Hypothalamus (tissue), 51 donors: Measurements from ENCODE around the gene EFL1.

Source experiments
- DNase-seq, 51 donors: peaks; one replicate each; lab custom pipeline; 2025; lab: John Stamatoyannopoulos, UW

Gene EFL1

DNA sequence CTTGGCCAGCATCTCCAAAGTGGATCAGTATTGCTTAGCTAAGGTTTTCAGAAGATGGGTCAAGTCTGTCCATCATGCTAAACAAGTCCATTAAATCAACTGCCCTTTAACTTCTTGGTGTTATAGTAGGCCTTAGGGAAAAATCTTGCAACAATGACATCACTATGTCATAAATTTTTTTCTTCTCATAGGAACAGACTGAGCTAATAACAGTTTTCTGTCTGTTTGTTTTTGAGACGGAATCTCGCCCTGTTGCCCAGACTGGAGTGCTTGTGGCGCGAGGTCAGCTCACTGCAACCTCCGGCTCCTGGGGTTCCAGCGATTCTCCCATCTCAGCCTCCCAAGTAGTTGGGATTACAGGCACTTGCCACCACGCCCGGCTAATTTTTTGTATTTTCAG lies 94.2 kb downstream of the EFL1 start:
- DNase-seq = no peak

DNA sequence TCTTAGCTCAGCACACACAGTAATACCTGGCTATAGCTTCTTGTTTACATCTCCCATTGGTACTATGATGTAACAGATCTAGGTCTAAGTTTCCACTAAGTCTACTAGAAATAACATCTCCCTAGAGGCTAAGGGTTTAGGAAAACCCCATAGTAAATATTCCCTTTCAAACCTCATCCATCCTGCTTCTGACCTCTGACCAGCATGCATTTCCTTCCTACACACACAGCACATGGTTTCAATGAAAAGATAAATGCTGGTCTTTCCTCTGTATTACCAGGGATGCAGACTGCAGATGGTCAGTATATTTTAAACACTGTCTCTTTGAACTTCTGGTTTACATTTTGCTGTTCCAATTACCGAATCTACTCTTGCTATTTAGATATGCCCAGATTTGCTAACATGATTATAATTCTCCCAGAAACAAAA lies 96.6 kb downstream of the EFL1 start:
- no peak for DNase-seq

DNA sequence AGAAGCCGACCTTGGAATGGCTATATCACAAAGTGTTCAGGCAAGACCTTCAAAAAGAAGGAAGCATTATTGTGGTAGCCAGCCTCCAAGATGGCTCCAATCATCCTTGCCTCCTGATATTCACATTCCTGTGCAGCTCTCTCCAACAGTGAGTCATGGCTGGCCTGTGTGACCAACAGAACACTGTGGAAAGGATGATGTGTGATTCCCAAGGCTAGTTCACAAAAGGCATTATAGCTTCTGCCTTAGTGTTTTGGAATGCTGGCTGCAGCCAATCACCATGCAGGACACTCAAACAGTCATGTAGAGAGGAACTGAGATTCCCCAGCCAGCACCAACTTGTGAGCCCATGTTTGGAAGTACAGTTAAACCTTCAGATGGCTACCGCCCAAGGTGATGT lies 102.6 kb downstream of the EFL1 start:
- DNase-seq = no peak

DNA sequence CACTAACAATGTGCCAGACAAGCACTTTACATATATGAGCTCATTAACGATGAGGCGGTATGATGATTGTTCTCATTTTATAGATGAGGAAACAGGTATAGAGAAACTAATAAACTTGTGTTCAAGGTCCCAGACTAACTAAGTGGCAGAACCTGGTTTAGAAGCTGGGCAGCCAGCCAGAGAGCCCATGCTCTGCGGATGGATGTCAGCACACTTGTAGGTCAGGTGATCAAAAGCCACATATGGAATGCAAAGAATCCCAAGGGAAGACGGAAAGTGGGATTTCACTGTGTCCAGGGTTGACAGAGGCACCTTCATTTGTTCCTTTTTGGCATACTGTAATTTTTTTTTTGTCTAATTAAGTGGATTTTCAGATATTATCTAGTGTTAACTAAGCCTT lies 103.7 kb downstream of the EFL1 start:
- no peak for DNase-seq

DNA sequence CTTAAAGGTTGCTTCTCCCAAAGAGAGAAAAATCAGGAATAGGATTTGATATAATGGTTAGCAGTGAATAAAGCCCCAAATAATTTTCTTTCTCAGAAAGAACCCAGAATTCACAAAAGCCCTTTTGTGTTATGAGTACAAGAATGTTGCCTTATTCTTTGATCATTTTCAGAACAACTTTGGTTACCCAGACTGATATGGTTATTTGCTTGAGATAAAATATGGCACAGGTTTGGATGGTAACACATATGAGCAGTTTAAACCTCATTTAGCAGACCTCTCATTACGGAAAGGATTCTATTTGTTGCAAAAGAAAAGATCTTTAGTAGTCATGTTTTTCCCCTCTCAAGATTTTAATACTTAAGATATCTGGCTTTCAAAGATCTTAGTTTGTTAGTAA lies 111.9 kb downstream of the EFL1 start:
- no peak for DNase-seq

DNA sequence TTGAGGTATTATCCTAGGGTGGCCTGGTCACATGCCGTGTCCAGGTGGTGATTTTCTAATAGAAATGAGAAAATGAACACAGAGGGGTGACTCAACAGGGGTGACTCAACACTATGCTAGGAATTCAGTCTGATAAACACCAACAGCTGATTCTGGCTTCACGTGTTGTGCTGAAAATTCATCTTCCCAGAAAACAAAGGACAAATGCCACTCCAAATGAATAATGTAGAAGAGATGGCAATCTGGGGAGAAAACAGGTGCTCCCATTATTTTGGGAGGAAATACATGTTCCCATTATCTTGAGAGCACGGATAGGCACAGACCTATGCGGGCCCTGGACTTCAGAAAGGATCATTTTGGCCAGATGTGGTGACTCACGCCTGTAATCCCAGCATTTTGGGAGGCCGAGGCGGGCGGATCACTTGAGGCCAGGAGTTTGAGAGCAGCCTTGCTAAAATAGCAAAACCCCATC lies 115.5 kb downstream of the EFL1 start:
- no peak for DNase-seq

DNA sequence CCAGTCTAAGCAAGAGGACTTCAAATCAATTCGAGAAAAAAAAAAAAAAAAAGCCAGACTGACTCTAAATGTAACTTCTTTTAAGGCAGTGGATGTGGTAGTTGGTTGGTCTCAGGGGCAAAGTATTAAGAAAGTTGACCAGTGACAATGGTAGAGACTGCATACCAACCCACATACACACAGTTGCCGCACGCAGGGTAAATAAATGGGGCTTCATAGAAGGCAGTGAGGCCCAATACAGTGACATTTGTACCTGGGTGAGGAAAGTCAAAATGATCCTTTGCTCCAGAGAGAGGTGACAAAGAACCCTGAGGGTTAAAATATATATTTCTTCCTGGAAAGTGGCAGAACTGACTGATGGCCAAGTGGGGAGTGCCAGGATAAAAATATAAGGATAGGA lies 116.0 kb downstream of the EFL1 start:
- no peak for DNase-seq

DNA sequence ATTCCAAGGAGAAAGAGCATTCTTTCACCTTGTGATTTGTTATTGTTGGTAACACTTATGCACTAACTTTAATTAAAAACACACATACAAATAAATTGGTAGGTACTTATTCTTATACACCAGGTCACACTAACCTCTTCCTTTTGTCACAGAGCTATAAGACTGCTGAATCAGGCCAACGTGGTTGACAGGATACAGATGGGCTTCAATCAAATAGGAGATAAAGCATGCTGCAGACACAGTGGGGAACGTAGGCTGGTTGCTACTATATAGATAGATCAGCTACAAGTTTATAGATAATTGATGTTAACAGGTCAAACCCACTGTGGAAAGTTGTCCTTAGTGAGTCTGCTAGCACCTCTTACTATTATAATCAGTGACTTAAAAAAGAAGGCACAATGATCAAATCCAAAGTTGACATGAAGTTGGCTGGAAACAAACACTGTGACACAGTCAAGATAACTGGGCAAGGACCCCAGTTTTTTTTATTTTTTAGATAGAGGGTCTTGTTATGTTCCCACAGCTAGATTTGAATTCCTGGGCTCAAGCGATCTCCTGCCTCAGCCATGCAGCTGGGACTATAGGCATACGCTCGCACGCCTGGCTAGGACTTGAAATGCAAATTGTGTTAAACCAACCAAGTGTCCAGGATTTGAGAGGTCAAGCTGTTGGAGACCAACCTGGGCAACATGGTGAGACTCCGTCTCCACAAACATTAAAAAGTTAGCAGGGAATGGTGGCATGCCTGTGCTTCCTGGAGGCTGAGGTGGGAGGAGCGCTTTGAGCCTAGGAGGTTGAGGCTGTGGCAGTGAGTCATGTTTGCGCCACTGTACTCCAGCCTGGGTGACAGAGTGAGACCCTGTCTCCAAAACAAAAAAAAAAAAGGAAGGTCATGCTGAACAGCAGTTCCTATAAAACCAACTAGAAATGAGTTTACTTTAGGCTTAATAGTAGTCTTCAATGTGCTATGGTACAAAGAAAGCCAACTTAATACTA lies 118.8 kb downstream of the EFL1 start:
- DNase-seq = no peak

DNA sequence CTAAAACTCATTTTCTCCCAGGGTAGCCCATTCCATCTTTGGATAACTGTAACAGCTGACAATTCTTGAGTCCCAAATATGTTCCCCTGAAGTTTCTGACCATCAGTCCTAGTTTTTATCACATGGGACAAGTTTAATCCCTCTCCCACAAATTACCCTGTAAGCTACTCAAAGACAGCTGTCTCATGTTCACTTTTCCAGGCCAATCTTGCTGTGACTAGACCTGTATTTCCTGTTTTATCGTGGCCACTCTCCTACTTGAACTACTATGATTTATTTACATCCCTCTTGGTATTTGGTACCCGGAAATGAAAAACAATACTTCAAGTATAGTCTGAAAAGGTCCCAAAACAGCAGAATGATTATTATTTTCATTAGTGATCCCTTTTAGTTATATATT lies 121.6 kb downstream of the EFL1 start:
- no peak for DNase-seq

DNA sequence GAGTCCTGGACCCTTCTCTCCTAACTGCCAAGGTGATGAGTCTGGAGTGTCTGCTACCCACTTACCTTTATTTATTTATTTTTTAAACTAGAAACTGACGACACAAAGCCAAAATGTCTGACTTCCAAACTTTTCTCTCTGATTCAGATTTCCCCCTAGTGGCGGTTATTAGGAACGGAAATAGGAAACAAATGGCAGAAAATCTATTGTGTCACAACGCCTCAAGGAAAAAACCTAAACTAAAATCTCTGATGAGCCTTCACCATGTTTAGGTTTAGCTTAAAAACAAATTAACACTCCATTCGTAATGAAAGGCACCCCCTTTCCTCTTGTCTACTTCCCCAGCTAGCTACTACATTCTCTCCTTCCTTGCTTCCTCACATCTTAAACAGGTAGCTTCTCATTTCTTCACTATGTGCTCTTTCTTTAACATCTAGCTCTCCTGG lies 122.7 kb downstream of the EFL1 start:
- DNase-seq = peak in 2 of 51 donors; percentile 4 to 59

DNA sequence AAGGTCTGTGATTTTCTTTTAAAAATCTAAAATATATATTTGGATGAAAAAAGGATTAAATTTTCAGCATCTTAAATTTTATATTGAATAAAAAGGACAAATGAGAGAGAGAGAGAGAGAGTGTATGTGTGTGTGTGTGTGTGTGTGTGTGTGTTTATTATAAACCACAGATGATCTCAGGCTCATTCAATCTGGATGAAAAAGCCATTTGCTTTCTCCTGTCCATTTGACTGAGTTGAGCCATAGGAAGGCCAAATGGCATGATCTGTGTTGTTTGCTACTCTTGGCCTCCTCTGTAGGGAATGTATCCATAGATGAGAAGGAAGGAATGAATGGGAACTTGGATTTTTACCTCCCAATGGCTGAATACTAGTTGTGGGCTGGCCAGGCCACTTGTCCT lies 124.2 kb downstream of the EFL1 start:
- DNase-seq = no peak

DNA sequence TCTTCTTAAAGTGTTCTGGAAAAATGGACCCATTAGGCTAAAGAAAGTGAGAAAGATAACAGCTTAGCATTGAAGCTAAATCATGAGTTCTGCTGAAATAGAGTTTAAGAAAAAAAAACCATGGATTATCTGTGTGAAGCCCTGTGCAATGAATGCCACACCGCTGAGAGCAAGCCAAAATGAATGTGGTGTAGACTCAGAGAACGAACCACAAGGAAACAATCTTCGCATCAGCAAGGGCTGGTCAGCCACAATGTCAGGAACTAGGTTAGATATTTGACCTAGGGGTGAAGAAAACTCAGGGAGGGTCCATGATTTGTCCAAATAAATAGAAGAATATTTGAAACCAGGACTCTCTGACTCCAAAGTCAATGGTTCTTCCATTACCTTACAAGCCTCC lies 125.3 kb downstream of the EFL1 start:
- DNase-seq = no peak

DNA sequence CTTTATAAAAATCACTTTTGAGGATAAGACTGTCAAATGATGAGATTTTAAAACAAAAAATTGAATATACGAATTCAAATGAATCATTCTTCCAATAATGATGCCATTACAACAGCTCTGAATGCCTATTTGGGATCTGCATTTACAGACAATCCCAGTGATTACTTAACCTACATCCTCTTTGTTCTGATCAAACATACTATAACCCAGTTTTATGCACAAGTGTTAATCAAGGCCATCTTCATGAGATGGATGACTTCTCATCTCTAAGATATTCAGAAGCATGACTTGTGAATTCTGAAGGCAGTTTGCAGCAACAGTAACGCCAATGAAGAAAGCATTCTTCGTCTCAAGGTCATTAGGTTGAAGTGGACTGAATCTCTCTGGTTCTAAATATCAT lies 126.4 kb downstream of the EFL1 start:
- no peak for DNase-seq

DNA sequence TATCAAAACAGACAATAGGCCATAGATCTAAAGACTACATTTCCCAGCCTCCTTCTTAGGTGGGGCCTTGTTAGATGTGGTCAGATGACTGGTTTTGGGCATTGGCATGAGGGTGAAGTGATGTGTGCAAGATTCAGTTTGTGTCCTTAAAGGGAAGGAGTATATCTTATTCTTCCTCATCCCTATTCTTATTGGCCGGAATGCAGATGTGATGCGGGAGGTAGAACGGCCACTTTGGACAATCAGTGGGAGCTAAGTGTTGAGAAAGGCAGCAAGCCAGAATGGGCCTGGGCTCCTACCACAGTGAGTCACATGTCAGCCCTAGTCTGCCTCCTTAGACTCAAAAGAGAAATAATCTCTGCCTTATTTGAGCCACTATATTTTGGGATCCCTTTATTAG lies 126.9 kb downstream of the EFL1 start:
- no peak for DNase-seq

DNA sequence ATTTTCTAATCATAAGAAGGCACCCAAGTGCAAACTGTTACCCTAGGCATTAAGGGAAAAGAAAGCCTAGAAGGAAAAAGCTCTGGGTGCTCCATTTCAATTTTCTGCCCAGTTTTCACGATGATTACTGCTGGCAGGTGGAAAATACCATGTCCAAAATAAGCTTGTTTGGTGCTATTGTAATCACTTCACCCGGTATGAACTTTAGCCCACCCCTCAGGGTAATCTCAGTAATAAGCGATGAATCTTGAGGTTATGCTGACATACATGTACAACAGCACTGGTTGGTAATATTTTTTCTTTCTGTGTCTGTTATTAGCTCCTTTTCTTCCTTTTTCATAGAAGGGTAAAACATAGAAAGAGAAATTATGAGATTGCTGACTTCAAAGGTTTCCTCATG lies 128.1 kb downstream of the EFL1 start:
- no peak for DNase-seq

DNA sequence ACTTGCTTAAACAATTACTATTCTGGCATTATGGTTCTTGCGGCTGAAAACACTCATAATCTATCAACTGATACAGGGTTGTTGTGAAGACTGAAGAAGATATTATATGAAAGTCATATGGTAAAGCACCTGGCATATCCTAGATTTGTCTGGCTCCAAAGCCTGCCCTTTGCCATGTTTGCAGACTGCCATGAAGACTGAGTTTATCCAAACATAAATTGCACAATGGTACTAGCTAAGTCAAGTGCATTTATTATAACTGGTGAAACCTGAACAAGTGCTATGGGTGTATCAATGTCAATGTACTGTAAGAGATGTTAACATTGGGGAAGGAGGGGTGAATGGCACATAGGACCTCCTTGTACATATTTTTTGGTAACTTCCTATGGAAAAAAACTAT lies 129.3 kb downstream of the EFL1 start:
- DNase-seq = no peak

DNA sequence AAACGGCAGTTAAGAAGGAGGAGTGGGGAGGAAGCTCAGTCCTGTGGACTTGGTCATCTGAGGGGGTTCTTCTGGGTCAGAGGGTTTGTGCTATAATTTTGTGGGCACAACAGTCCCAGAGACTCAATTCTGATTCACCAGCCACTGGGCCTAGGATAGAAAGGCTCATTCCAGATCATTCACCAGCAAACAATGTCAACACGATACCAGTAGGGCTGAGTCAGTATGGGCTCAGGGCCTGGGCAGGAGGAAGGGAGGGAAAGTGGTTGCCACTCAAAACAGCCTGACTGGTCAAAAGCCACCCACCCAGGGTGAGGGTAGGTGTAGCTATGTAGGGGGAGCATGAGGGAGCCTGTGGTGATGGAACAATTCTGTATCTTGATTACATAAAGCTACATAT lies 129.8 kb downstream of the EFL1 start:
- peak in 1 of 51 donors; percentile 6 for DNase-seq

DNA sequence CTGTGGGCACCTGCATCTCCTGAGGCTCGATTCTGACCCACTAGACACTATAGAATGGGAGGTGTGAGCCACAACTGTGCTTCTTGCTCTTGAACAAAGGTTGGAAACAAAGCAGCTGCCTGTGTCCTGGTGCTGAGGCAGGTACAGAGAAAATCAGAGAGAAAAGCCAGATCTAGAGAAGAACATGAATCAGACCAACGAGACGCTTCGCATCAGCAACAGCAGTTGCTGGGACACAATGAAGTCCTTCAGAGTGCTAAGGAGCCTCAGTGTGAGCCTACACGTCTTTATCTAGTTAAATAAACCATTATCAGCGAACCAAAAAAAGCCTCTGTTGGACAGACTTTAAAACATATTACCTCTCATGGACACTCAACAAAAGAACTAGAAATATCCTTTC lies 130.4 kb downstream of the EFL1 start:
- no peak for DNase-seq

DNA sequence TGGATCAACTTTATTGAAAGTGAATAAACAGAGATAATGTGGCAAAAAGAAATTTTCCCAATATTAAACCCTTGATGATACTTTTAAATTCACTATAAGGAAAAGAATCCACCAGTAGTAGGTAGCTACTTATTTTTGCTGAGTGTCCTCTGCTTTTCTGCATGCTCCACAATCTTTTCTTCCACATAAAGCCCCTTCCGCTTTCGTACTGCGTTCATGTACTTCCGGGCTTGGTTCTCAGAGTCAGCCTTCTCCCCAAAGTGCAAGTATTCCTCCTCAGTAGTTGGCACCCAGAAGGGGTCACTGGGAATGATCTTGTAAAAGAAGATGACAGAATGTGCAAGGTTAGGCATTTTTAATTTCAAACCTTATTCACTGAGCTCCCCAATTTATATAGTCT lies 132.3 kb downstream of the EFL1 start:
- no peak for DNase-seq

DNA sequence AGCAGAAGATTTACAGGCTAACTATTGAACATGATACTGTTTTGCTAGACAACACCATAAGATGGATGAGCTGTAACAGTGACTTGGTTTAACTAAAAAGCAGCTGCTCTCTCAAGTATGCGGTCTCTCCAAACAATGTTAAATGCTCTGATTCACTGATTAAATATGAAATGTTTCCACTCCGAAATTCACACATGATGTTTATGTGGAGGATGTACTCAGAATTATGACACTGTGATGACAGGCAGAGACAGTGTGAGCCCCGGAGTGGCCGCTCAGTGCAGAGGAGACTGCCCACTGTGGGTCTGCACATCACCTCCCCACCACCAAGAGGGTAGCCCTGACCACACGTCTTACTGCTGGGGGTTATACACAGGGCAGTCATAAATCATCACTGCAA lies 132.8 kb downstream of the EFL1 start:
- no peak for DNase-seq

DNA sequence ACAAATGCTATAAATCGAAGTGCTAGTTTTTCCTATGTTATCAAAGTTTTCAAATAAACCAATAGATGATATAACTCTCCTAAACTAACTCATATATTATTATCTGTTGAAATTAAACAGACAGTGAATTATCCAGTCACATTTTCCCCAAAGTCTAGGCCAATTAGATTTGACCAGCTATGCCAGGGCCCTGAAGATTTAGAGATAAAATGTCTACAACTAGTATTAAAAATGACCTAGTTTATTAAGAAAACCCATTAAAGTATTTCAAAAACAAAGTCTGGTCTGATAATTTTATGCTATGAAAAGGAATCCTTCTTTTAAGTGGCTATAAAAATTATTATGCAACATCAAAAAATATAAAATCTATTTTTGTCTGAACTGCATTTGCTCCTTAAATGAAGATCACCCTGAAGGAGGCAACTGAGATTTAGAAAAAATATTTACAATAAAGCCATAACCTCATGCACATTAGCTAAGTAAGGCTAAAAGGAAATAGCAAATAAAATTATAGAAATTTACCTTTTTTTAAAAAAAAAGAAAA lies 133.3 kb downstream of the EFL1 start:
- no peak for DNase-seq
